Testis (tissue), 2 donors: ENCODE measurements around the gene RASSF10.

Experiments
- POLR2A ChIP-seq: fragments of 450-650 bp; IDR thresholded peaks from one replicate; pipeline ENCODE4 v1.6.1; 2017; ENCODE audit warnings: antibody characterized with exemption, mild to moderate bottlenecking, moderate library complexity
- TF ChIP-seq, protein P1 (sequence below), 3 experiments: fragments of 450-650 bp in 2 of 3; fragments of 200-600 bp in 1 of 3; sonication (generic) in 1 of 3; IDR thresholded peaks; one replicate each; pipeline ENCODE4 v1.5.1; 2016 to 2019; ENCODE audit warnings: antibody characterized with exemption in 3 of 3, mild to moderate bottlenecking in 2 of 3, moderate library complexity in 1 of 3

DNA sequence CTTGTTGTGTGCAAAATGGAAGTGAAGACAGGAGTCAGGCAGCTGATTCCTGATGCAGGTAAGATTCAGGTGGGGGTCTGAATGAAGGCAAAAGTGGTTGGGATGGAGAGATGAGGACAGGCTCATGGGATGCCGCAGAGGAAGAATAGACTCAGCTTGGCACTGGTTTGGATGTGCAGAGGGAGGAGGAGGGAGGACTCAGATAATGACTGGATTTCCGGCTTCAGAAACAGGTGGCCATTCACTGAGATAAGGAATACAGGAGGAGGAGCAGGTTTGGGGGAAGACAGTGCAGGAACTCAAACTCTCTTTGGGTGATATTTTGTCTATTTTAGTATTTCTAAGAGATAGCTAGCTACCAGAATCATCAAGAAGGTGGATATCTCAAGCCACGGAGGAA lies 19.2 kb downstream of the RASSF10 start:
- TF ChIP-seq, protein P1, sequence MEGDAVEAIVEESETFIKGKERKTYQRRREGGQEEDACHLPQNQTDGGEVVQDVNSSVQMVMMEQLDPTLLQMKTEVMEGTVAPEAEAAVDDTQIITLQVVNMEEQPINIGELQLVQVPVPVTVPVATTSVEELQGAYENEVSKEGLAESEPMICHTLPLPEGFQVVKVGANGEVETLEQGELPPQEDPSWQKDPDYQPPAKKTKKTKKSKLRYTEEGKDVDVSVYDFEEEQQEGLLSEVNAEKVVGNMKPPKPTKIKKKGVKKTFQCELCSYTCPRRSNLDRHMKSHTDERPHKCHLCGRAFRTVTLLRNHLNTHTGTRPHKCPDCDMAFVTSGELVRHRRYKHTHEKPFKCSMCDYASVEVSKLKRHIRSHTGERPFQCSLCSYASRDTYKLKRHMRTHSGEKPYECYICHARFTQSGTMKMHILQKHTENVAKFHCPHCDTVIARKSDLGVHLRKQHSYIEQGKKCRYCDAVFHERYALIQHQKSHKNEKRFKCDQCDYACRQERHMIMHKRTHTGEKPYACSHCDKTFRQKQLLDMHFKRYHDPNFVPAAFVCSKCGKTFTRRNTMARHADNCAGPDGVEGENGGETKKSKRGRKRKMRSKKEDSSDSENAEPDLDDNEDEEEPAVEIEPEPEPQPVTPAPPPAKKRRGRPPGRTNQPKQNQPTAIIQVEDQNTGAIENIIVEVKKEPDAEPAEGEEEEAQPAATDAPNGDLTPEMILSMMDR (IDR thresholded peaks at IDR 0.05) = no peak
- TF ChIP-seq POLR2A = no peak
